Activated naive CD4-positive, alpha-beta T cell treated with anti-CD3 and anti-CD28 coated beads, Interleukin-2, amount 10 ng/mL, durations not matched to agents 7 days and 5 days (primary cell): ENCODE data around the gene ADARB2.
"Not testable (repeated sequence)": the region's sequence is repeated elsewhere in the genome, so short reads cannot be mapped to it uniquely, and the experiment has no call there.

Experiments
- CTCF ChIA-PET: fragments of 350-600 bp; sonication (Branson Sonifier 250); formaldehyde crosslinking; loops from one replicate; lab custom pipeline; 2021; ENCODE audit warnings: antibody characterized with exemption; lab: Charles Lee
- DNase-seq: peaks from one replicate; pipeline ENCODE4 v3.0.0-alpha.2; 2020
- H3K27ac Mint-ChIP-seq: one replicate; pipeline ENCODE4 v1.8.0; 2021; ENCODE audit warnings: mild to moderate bottlenecking, moderate library complexity, mixed read lengths
- H3K27me3 Mint-ChIP-seq: one replicate; pipeline ENCODE4 v1.8.0; 2021; ENCODE audit warnings: mild to moderate bottlenecking, mixed read lengths
- H3K36me3 Mint-ChIP-seq: one replicate; pipeline ENCODE4 v1.8.0; 2021; ENCODE audit warnings: mixed read lengths
- H3K4me1 Mint-ChIP-seq: one replicate; pipeline ENCODE4 v1.8.0; 2021; ENCODE audit warnings: mixed read lengths
- H3K4me3 Mint-ChIP-seq: one replicate; pipeline ENCODE4 v1.8.0; 2021; ENCODE audit warnings: mild to moderate bottlenecking, moderate library complexity, mixed read lengths
- H3K9me3 Mint-ChIP-seq: one replicate; pipeline ENCODE4 v1.8.0; 2021; ENCODE audit warnings: mixed read lengths

Gene ADARB2

GRCh38 chr10:1266033-1266802 lies 471.1 kb downstream of the ADARB2 start:
- Mint-ChIP-seq H3K27ac (no peak overlapping the region), H3K36me3 (no peaks in the 10 kb centered on the region), H3K4me3 (no peak overlapping the region), H3K9me3 (peaks cover 1% of the 10 kb centered on the region), H3K4me1 (no peaks in the 10 kb centered on the region), H3K27me3 (peaks cover 18% of the 10 kb centered on the region)
- CTCF ChIA-PET, result no interaction called here
- no peak for DNase-seq

GRCh38 chr10:1264001-1264400 lies 473.3 kb downstream of the ADARB2 start:
- no peak for DNase-seq
- H3K4me1 Mint-ChIP-seq, result no peaks in the 10 kb centered on the region
- no peak overlapping the region for H3K27ac Mint-ChIP-seq
- H3K36me3 Mint-ChIP-seq, result no peaks in the 10 kb centered on the region
- H3K9me3 Mint-ChIP-seq, result peaks cover 1% of the 10 kb centered on the region
- no peak overlapping the region for H3K4me3 Mint-ChIP-seq
- H3K27me3 Mint-ChIP-seq, result peaks cover 17% of the 10 kb centered on the region
- CTCF ChIA-PET, result interaction anchor here (0.6 kb wide), 1 partner anchor 172 kb away, joined by 3 read pairs; no protein-coding TSS in a partner anchor

- H3K27me3 Mint-ChIP-seq, result peaks cover 58% of the 10 kb centered on the region
- peaks cover 8% of the 10 kb centered on the region for H3K36me3 Mint-ChIP-seq
- CTCF ChIA-PET, result no interaction called here
- no peak overlapping the region for H3K4me3 Mint-ChIP-seq
- H3K9me3 Mint-ChIP-seq, result peaks cover 15% of the 10 kb centered on the region
- H3K27ac Mint-ChIP-seq, result no peak overlapping the region
- peaks cover 37% of the 10 kb centered on the region for H3K4me1 Mint-ChIP-seq
- no peak for DNase-seq
Observed at GRCh38 chr10:1257274-1257673, 480.1 kb downstream of the ADARB2 start.

- Mint-ChIP-seq H3K4me3 (no peak overlapping the region), H3K27me3 (peaks cover 64% of the 10 kb centered on the region), H3K27ac (no peak overlapping the region), H3K36me3 (peaks cover 8% of the 10 kb centered on the region), H3K9me3 (peaks cover 15% of the 10 kb centered on the region), H3K4me1 (peaks cover 37% of the 10 kb centered on the region)
- CTCF ChIA-PET, result no interaction called here
- no peak for DNase-seq
Observed at GRCh38 chr10:1256432-1256725, 480.9 kb downstream of the ADARB2 start.

DNA sequence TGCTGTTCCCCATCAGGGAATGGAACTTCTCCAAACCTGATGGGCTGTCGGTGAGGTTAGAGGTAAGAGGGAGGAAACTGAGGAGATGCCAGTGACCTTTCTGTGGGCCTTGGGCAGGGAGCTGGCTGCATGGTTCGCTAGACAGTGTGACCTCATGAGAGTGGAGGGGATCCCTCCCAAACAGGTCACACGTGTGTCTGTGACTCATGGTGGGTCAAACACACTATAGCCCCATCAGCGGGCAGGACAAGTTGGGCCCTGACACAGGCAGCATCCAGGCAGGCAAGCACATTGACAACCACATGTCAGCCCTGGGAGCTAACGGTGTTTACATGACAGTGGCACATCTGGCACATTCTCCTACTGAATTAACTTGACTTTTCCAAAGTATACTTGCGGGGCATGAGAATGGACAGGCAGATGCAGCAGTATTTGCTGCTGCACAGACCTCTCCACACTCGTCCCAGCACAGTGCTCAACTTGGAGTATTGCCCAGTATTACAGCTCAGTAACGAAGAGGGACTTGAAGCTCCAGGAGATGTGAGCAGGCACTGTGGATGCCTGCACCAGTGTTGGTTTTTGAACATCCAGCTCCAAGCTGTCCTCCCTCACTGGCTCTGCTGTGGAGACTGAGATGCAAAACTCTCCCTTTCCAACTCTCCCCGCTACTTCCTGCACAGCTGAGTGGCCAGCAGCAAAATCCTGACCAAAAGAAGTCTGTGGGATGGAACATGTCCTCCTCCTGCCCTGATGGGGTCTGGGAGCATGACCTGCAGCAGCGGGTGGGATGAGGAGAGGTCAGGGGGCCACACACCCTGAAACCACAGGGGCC lies 481.5 kb downstream of the ADARB2 start:
- Mint-ChIP-seq H3K9me3 (peaks cover 15% of the 10 kb centered on the region), H3K4me3 (no peak overlapping the region), H3K36me3 (peaks cover 8% of the 10 kb centered on the region), H3K27ac (no peak overlapping the region), H3K27me3 (peaks cover 70% of the 10 kb centered on the region), H3K4me1 (peaks cover 37% of the 10 kb centered on the region)
- CTCF ChIA-PET, result no interaction called here
- DNase-seq, result no peak

GRCh38 chr10:1255118-1255517 lies 482.2 kb downstream of the ADARB2 start:
- DNase-seq, result no peak
- peak overlapping the region; percentile 7 for H3K27ac Mint-ChIP-seq
- H3K36me3 Mint-ChIP-seq, result peaks cover 8% of the 10 kb centered on the region
- no peak overlapping the region for H3K4me3 Mint-ChIP-seq
- H3K4me1 Mint-ChIP-seq, result peaks cover 37% of the 10 kb centered on the region
- peaks cover 15% of the 10 kb centered on the region for H3K9me3 Mint-ChIP-seq
- CTCF ChIA-PET, result no interaction called here
- H3K27me3 Mint-ChIP-seq, result peaks cover 77% of the 10 kb centered on the region

DNA sequence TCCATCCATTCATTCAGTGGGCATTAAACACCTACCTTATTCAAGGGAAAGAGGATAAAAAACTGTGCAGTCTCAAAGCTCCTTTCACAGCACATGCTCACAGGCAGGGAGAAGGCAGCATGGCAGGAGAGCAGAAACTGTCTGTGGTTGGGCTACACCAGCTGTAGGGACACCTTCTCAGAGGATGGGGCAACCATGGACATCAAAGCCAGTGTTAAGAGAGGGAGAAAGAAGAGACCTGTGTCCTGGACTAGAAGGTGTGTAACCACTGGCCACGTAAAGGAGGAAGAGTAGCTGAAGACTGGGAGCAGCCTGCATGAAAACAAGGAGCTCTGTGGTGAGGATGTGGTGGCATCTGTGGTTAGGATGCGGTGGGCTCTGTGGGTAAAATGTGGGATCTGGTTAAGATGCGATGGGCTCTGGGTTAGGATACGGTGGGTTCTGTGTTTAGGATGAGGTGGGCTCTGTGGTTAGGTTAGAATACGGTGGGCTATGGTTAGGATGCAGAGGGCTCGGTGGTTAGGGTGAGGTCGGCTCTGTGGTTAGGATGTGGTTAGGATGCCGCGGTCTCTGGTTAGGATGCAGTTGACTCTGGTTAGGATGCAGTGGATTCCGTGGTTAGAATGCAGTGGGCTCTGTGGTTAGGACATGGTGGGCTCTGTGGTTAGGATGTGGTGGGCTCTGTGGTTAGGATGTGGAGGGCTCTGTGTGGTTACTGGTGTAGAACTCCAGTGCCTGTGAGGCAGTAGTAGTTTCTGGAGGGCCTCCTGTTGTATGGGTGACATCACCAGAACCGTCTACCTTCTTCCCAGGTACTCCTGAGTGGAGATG lies 483.6 kb downstream of the ADARB2 start:
- Mint-ChIP-seq H3K36me3 (peaks cover 8% of the 10 kb centered on the region), H3K27ac (peak overlapping the region; percentile 90), H3K27me3 (peaks cover 80% of the 10 kb centered on the region), H3K4me1 (peaks cover 37% of the 10 kb centered on the region), H3K9me3 (peaks cover 15% of the 10 kb centered on the region), H3K4me3 (peak overlapping the region; percentile 58)
- CTCF ChIA-PET, result no interaction called here
- DNase-seq, result no peak

DNA sequence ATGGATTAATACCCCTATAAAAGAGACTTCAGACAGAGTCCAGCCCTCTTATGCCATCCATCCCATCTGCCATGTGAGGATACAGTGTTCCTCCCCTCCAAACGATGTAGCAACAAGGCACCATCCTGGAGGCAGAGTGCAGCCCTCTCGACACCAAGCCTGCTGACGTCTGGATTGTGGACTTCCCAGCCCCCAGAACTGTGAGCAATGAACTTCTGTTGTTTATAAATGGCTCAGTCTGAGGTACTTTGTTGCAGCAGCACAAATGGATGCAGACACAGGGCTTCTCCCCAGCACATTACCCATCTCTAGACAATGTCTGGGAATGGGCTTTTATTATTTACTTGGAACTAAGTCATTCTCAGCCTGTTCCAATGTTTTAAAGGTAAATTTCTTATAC lies 485.6 kb downstream of the ADARB2 start:
- Mint-ChIP-seq H3K36me3 (peaks cover 8% of the 10 kb centered on the region), H3K27ac (no peak overlapping the region), H3K4me1 (peaks cover 32% of the 10 kb centered on the region), H3K27me3 (peaks cover 82% of the 10 kb centered on the region), H3K4me3 (no peak overlapping the region), H3K9me3 (peaks cover 15% of the 10 kb centered on the region)
- no peak for DNase-seq
- CTCF ChIA-PET, result interaction anchor here (0.7 kb wide), 1 partner anchor 8 kb away, joined by 3 read pairs; no protein-coding TSS in a partner anchor

DNA sequence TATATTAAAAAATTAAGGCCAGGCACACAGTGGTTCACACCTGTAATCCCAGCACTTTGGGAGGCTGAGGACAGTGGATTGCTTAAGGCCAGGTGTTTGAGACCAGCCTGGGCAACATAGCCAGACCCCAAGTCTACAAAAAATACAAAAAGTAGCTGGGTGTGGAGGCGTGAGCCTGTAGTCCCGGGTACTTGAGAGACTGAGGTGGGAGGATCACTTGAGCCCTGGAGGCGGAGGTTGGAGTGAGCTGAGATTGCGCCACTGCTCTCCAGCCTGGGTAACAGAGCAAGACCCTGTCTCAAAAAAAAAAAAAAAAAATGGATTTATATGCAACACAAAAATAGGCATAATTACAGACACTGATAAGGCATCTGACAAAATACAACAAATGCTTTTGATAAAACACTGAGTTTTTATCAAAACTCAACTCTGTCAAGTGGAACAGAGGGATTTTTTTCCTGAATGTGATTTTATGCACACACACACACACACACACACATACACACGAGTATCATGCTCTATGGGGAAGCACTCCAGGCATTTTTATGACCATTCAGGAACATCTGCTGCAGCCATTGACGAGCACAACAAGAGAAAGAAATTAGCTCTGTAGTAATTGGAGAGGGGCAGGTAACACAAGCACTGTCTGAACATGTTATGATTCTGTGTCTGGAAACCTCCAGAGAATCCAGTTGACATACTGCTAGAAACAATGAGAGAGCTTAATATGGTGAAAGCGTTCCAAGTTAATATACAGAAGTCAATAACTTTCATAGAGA lies 488.0 kb downstream of the ADARB2 start:
- Mint-ChIP-seq H3K36me3 (peaks cover 8% of the 10 kb centered on the region), H3K4me1 (peaks cover 14% of the 10 kb centered on the region), H3K4me3 (no peak overlapping the region), H3K9me3 (peaks cover 12% of the 10 kb centered on the region), H3K27me3 (peaks cover 74% of the 10 kb centered on the region), H3K27ac (no peak overlapping the region)
- DNase-seq, result no peak
- CTCF ChIA-PET, result no interaction called here

- H3K27ac Mint-ChIP-seq, H3K4me3 Mint-ChIP-seq, DNase-seq, H3K9me3 Mint-ChIP-seq, H3K36me3 Mint-ChIP-seq, CTCF ChIA-PET, H3K4me1 Mint-ChIP-seq: not testable (repeated sequence)
- H3K27me3 Mint-ChIP-seq, result peaks cover 74% of the 10 kb centered on the region
Observed at GRCh38 chr10:1248262-1248630, 489.1 kb downstream of the ADARB2 start.

- Mint-ChIP-seq H3K9me3 (no peaks in the 10 kb centered on the region), H3K4me3 (no peak overlapping the region), H3K27me3 (peaks cover 74% of the 10 kb centered on the region), H3K27ac (no peak overlapping the region), H3K4me1 (peaks cover 4% of the 10 kb centered on the region), H3K36me3 (no peaks in the 10 kb centered on the region)
- CTCF ChIA-PET, result no interaction called here
- DNase-seq, result no peak
Observed at GRCh38 chr10:1247598-1248261, 489.6 kb downstream of the ADARB2 start.

DNA sequence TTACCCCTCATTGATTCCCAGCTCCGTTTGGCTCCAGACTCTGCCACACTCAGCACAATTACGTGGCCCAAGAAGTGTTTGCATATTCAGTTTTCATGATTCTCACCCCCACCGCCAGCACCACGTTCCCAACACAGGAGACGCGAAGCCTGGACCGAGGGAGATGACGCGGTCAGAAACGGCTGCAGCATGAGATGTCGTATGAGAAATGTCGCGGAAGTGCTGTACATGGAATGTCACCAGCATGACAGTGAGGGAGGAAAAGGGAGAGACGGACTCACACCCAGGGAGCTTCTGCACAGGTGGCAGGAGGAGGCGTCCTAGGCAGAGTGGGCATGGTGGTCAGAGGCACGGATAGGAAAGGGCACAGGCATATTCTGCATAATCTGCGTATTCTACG lies 492.8 kb downstream of the ADARB2 start:
- DNase-seq, result no peak
- no peak overlapping the region for H3K27ac Mint-ChIP-seq
- peaks cover 61% of the 10 kb centered on the region for H3K27me3 Mint-ChIP-seq
- peaks cover 23% of the 10 kb centered on the region for H3K4me1 Mint-ChIP-seq
- CTCF ChIA-PET, result interaction anchor here (0.6 to 1.8 kb wide), 3 partner anchors 8 to 135 kb away, joined by 3 to 4 read pairs (median 4); no protein-coding TSS in a partner anchor
- peaks cover 2% of the 10 kb centered on the region for H3K36me3 Mint-ChIP-seq
- no peaks in the 10 kb centered on the region for H3K9me3 Mint-ChIP-seq
- no peak overlapping the region for H3K4me3 Mint-ChIP-seq
